Measurements from ENCODE around the gene TRMU.

- TF ChIP-seq GATA2 (IDR thresholded peaks at IDR 0.05; ENCODE audit: low read depth, low read length) (no peak), GATA3 (IDR thresholded peaks at IDR 0.05; ENCODE audit: low read depth, low read length) (no peak)
Measured at GRCh38 chr22:46329616-46330015, 5.9 kb upstream of the TRMU start.

Data from SH-SY5Y (cell line).